RCC 7860 (cell line): ENCODE results near the gene TMEM186.
"Not testable (repeated sequence)": the region's sequence is repeated elsewhere in the genome, so short reads cannot be mapped to it uniquely, and the experiment has no call there.

Source experiments
- DNase-seq: peaks from one replicate; pipeline ENCODE4 v3.0.0-alpha.2; 2015; ENCODE audit warnings: low spot score
- FAIRE-seq: peaks from 2 replicates; lab custom pipeline; 2012; peaks lifted over from hg19 to GRCh38; lab: Jason Lieb, UNC

TMEM186 gene

GRCh38 chr16:8797364-8798173, at the start of gene TMEM186, which contains the start of gene PMM2:
TMEM186 (minus strand) TSS chr16:8797639; CDS start chr16:8797614, 25 bp downstream.
PMM2 (plus strand) TSS chr16:8797839; CDS start chr16:8797883, 44 bp downstream.
- DNase-seq (peak; percentile 91), FAIRE-seq (peak; percentile 84)

GRCh38 chr16:8847145-8847544, 49.7 kb upstream of the TMEM186 start:
- FAIRE-seq (no peak), DNase-seq (no peak)

GRCh38 chr16:8846401-8846932, 49.0 kb upstream of the TMEM186 start:
- DNase-seq (no peak), FAIRE-seq (no peak)

- no peak for DNase-seq
- no peak for FAIRE-seq
Observed at GRCh38 chr16:8845699-8846298, 48.4 kb upstream of the TMEM186 start.

- not testable (repeated sequence) for DNase-seq, FAIRE-seq
Observed at GRCh38 chr16:8843296-8843695, 45.9 kb upstream of the TMEM186 start.

- DNase-seq, FAIRE-seq: not testable (repeated sequence)
Observed at GRCh38 chr16:8842016-8842415, 44.6 kb upstream of the TMEM186 start.

- DNase-seq, FAIRE-seq: not testable (repeated sequence)
Observed at GRCh38 chr16:8837594-8837993, 40.2 kb upstream of the TMEM186 start.

GRCh38 chr16:8836797-8837196, 39.4 kb upstream of the TMEM186 start:
- DNase-seq, FAIRE-seq: not testable (repeated sequence)

- no peak for FAIRE-seq
Observed at GRCh38 chr16:8832717-8833105, 35.3 kb upstream of the TMEM186 start.

GRCh38 chr16:8831871-8832716, 34.7 kb upstream of the TMEM186 start:
- DNase-seq (no peak), FAIRE-seq (no peak)

More at GRCh38 chr16:8832717-8833105, 35.3 kb upstream of the TMEM186 start:
- DNase-seq: no peak

- DNase-seq: no peak
- no peak for FAIRE-seq
Observed at GRCh38 chr16:8831450-8831849, 34.0 kb upstream of the TMEM186 start.

- no peak for FAIRE-seq
- no peak for DNase-seq
Observed at GRCh38 chr16:8828541-8829165, 31.2 kb upstream of the TMEM186 start.

- FAIRE-seq: no peak
Observed at GRCh38 chr16:8826278-8826879, 28.9 kb upstream of the TMEM186 start.

GRCh38 chr16:8822403-8822802, 25.0 kb upstream of the TMEM186 start:
- FAIRE-seq (no peak), DNase-seq (no peak)

More at GRCh38 chr16:8826278-8826879, 28.9 kb upstream of the TMEM186 start:
- no peak for DNase-seq

GRCh38 chr16:8819411-8820034, 22.1 kb upstream of the TMEM186 start:
- FAIRE-seq: no peak

GRCh38 chr16:8818504-8819270, 21.2 kb upstream of the TMEM186 start:
- DNase-seq: no peak
- no peak for FAIRE-seq

More at GRCh38 chr16:8819411-8820034, 22.1 kb upstream of the TMEM186 start:
- no peak for DNase-seq

- no peak for DNase-seq
Observed at GRCh38 chr16:8816967-8817655, 19.7 kb upstream of the TMEM186 start.

More at GRCh38 chr16:8816967-8817655, 19.7 kb upstream of the TMEM186 start:
- no peak for FAIRE-seq
